HG03025 (cell line): ENCODE data around the gene LRMDA.

Experiments used
- ATAC-seq: cut with Tn5 transposase; IDR thresholded peaks from one replicate; pipeline ENCODE4 v1.9.1; 2021; ENCODE audit warnings: mild to moderate bottlenecking, moderate library complexity; ENCODE audit not compliant: unreplicated experiment, low FRiP score

LRMDA gene

GRCh38 chr10:75957314-75958120, 526.1 kb downstream of the LRMDA start:
- ATAC-seq, result no peak

DNA sequence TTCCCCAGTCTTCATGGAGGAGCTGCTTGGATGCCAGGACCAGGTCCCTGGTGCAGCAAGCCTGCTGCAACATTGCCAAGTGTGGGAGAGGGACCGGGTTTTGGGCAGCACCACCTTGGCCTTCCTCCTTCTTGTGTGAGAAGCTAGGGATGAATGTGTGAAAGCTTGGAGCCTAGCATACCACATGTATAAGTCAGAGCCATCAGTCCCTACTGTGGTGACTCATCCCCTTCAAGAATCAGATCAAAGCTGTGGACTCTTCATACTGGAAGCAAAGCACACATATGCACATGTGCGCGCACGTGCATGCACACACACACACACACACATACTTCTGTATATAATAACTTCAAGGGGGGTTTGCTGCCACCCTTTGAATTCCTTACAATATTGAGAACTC, 527.8 kb downstream of the LRMDA start:
- ATAC-seq, result no peak

- no peak for ATAC-seq
Measured at GRCh38 chr10:75959912-75960311, 528.5 kb downstream of the LRMDA start.

DNA sequence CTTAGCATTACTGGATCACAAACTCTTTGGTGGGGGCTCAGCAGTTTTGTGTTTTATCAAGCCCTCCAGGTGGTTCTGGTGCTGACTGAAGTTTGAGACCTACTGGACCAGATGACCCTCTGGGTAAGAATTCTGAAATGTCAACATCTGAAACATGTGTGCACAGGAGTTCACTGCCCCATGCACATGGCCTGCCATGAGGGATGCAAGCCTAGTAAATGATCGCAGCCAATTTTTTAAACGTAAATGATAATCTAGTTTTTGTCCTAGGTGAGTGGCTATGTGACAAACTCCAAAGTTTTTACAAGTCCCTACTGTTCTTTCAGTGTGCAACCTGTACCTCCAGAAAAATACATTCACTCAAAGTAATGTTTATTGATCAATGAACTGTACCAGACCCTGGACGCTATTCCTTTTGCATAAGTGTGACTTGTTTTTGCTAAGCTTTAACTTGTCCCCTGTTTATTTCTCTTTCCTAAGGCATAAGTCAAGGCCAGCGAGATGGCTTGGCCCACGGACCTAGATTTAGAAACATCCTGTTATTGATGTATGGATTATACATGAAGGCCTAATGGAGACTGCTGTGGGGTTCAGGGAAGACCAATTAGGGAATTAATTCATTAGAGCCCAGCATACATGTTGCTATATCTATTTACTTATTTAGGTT, 531.1 kb downstream of the LRMDA start:
- ATAC-seq, result no peak

GRCh38 chr10:75967491-75967890, 536.1 kb downstream of the LRMDA start:
- no peak for ATAC-seq

DNA sequence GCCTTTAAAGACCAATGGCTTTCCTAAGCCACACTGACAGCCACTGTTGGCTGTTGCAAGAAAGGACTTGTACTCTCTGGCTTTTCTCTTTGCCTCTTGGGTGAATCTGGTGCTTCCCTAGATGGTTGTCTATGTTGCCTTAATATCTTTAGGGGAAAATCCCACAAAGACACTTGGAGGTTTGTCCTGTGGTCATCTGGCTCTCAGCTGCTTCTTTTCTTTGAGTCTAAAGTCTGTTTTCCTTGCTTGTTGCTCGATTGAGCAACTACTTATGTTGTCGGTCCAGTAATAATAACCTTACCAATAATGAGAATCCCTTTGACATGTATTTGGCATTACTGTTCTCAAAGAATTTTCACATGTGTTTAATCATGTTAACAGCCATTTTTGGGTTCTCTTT, 537.6 kb downstream of the LRMDA start:
- ATAC-seq, result no peak

DNA sequence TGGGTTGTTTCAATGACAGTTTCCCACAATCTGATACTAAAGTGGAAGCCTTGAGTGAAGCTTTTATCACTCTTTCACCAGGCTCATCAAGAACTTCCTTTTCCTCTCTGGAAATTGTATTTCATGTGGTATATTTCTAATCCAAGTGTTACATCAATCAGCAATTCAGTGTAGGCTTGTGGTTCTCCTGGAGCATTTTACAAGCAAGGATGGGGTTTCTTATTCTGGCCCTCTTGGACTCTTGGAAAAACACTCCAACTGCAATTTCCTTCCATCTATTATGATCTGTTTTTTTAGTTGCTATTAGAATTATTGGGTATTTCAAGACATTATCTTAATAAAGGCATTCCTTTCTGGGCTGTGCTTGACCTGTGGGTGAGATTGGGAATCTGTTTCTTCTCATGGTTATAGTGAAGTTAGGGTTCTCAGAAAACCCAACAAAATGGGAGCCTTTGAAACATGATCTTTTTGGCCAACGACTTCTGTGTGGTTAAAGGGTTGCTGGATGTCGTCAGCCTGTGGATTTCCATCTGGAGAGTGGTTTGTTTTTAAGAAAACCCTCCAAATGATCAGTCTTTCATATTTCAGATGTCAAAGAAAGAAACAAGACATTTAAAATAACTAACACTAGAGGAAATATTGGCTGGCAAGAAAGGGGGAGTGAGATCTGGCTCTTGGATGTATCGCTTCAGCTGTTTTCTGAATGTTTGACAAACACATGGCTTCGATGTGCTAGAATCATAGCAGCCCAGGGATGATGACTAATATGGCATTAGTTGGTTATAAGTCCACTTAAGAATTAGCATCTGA, 540.2 kb downstream of the LRMDA start:
- no peak for ATAC-seq

DNA sequence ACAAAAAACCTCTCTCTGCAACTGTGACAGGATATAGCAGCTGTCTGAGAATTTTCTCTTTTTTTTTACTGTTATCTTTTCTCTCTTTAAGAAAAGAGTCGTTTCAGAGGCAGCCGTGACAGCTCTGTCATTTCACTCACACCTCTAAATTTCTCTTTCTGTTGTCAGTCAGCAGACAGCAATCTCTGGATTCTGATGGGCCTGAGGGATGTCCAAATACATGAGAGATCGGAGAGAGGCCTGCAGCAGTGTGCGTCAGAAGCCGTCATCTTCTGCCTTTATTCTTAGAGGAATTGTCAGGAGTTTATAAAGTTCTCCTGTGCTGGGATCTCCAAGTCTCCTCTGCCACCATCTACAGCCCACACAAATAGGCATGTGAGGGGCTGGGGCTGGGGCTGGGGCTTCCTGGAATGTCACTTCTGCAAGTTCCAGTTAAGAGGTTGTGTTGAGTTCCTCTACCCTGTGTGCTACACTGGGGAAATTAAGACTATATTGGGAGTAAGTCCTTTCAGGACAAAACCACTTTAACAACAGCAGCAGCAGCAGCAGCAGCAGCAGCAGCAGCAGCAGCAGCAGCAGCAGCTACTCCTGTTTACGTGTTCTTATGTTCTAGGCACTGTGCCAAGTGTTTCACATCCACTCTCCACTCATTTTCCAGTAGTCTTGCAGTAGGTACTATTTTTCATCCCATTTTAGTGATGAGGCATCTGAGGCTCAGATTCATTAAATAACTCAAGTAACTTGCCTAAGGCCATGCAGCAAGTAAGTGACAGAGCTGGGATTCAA, 541.3 kb downstream of the LRMDA start:
- no peak for ATAC-seq

GRCh38 chr10:75974080-75974479, 542.7 kb downstream of the LRMDA start:
- ATAC-seq, result no peak

DNA sequence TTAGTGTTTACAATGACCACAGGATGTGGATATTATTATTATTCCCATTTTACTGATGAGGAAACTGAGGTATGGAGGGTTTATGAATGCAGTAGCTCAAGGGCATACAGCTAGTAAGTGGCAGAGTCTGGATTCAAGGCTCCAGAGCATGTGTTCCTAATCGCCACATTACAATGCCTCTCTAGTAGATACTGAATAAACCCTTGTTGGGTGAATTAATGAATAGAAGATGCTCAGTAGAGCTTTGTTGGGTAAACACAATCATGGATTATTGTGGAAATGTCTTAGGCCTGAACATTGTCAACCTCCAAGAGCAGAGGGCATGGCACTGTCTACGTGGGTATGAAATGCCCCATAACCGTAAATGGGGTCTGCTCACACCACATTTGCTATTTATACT, 545.3 kb downstream of the LRMDA start:
- ATAC-seq, result no peak

DNA sequence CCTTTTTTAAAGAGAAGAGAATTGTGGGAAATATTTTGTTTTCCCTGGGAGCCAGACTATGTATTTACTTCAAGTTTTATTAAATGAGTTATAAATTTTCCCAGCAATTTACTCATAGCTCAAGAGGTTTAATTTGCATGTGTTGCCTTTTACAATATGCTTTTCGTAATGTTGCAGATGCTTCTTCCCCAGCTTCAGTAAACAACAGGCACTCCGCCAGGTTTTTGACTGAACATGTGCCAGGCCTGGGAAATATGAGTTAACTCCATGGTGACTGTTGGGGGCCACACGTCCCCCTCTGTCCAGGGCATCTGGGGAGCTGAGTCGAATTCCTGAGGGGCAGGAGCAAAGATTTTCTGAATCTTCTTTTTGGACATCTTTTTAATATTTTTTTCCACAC, 545.7 kb downstream of the LRMDA start:
- no peak for ATAC-seq

- no peak for ATAC-seq
Measured at GRCh38 chr10:75978213-75978612, 546.8 kb downstream of the LRMDA start.

GRCh38 chr10:75980419-75981002, 549.1 kb downstream of the LRMDA start:
- no peak for ATAC-seq

- no peak for ATAC-seq
Measured at GRCh38 chr10:75982611-75983369, 551.4 kb downstream of the LRMDA start.

GRCh38 chr10:75984067-75984466, 552.6 kb downstream of the LRMDA start:
- ATAC-seq, result no peak

DNA sequence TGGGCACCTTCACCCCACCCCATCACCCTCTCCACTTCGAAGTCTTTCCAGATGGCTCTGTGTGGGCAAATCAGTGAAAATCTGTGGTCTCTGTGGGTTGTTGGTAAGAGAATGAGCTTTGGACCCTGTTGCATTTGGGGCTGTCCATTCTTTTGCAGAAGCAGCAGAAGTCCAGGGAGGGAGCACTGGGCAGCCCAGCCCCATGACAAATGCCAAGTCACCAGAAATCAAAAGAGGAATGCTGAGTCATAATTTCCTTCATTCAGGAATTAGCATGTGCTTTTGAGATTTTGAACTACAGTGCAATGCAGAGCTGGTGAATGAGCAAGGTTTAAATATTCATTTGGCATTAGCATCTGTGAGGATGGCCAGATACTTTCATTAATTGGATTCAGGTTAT, 556.2 kb downstream of the LRMDA start:
- ATAC-seq, result no peak

DNA sequence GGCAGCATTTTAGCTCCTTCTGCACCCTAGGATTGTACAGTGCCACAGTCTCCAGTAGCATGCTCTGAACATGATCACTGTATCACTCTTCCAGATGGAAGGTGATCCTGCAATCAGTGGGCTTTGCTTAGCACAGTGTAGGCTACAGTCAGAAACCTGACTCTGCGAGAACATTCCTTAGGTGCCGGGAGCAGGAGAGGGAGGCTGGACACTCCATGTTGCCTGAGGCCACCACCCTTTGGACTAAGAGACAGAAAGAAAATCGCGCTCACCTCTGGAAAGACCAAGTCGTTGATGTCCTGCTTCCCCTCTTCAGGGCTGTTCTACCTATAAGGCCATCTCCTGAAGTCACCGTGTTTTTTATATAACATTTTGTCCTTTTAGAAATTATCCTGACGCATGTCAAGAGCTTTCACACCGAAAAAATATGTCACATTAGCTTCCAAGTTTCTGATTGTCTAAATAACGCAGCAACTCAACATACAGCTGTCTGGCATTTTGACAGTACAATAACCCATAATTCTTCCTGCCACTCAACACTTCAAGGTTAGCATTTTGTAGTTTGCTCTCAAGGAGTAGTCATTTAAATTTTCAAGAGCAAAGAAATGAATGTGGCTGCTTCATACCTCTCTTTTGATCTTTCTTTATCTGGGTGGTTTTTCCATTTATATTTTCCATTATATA, 563.1 kb downstream of the LRMDA start:
- no peak for ATAC-seq

DNA sequence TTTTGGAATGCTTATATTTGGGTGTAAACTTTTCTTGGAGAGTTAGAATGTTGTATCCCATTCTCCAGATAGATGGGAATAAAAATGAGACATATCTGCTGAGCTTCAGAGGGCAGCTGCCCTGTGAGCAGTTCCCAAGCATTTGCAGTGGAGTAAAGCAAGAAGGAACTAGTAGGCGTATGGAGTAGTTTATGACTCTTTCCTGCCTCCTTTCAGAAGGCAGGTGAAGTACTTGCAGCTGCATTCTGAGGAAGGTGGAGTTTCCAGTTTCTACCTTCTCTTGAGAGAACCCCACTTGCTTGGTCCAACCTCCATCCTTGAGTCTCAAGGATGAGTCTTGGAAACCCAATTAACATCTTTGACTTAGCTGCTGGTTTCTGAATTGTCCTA, 563.6 kb downstream of the LRMDA start:
- ATAC-seq, result no peak

GRCh38 chr10:75995720-75996119, 564.3 kb downstream of the LRMDA start:
- ATAC-seq, result no peak
